Left ventricle myocardium inferior (tissue), 1 donor: ENCODE results near the gene VWF. TPM values are rescaled to one million over a fixed set of nuclear protein-coding genes. Genes with fewer than 3 reads are reported as not detected.

Experiments
- DNase-seq: peaks from one replicate; pipeline ENCODE4 v3.0.0-alpha.2; 2020
- H3K27ac ChIP-seq: fragments of 200-600 bp; replicated peaks from 2 replicates; pipeline ENCODE4 v1.8.0; 2021
- H3K27me3 ChIP-seq: fragments of 200-600 bp; 2 replicates; pipeline ENCODE4 v1.8.0; 2021; ENCODE audit warnings: low read depth
- H3K36me3 ChIP-seq: fragments of 200-600 bp; 2 replicates; pipeline ENCODE4 v1.8.0; 2021
- H3K4me1 ChIP-seq: fragments of 200-600 bp; 2 replicates; pipeline ENCODE4 v1.8.0; 2021
- H3K4me3 ChIP-seq: fragments of 200-600 bp; 2 replicates; pipeline ENCODE4 v1.8.0; 2021; ENCODE audit warnings: mild to moderate bottlenecking, moderate library complexity
- H3K9me3 ChIP-seq: fragments of 200-600 bp; replicated peaks from 2 replicates; pipeline ENCODE4 v1.8.0; 2021
- CTCF ChIP-seq: fragments of 200-600 bp; IDR thresholded peaks from 2 replicates; pipeline ENCODE4 v1.8.0; 2021; ENCODE audit warnings: antibody characterized with exemption, mild to moderate bottlenecking, borderline replicate concordance
- intact Hi-C: fragments of 100-400 bp; cut with micrococcal nuclease; formaldehyde crosslinking; loops from one replicate; pipeline ENCODE4 v1.11.0; 2022
- total RNA-seq: library from RNA; stranded (reverse); fragmentation: NEBNext Ultra II Directional; extraction: Animal tissue kit (Norgen Biotek cat#: 25700); gene quantifications from one replicate; pipeline ENCODE4 v1.2.1, GENCODE V29; 2021
- donor health status: DM: no; HTN: yes; CAD: no; lungs with severe emphysema.

Gene VWF
- total RNA-seq, 1 donor from 2014 or later = 250 TPM

GRCh38 chr12:6058481-6059161 is 65.8 kb downstream of the VWF start:
- Histone ChIP-seq H3K27ac (no peak overlapping the region), H3K36me3 (peaks cover 13% of the 10 kb centered on the region), H3K9me3 (no peaks in the 10 kb centered on the region), H3K27me3 (peaks cover 12% of the 10 kb centered on the region), H3K4me3 (no peak overlapping the region), H3K4me1 (peaks cover 43% of the 10 kb centered on the region)
- no peak for DNase-seq
- intact Hi-C loops = no loop called here
- TF ChIP-seq CTCF = no peak

- H3K36me3 ChIP-seq = peaks cover 14% of the 10 kb centered on the region
- TF ChIP-seq CTCF = no peak
- no peaks in the 10 kb centered on the region for H3K9me3 ChIP-seq
- peaks cover 12% of the 10 kb centered on the region for H3K27me3 ChIP-seq
- H3K27ac ChIP-seq = no peak overlapping the region
- H3K4me3 ChIP-seq = no peak overlapping the region
- intact Hi-C loops = no loop called here
- peaks cover 44% of the 10 kb centered on the region for H3K4me1 ChIP-seq
- DNase-seq = no peak
Measured at GRCh38 chr12:6057700-6058099, 66.8 kb downstream of the VWF start.

GRCh38 chr12:6056406-6057240 is 67.8 kb downstream of the VWF start:
- peak; percentile 39 for TF ChIP-seq CTCF
- Histone ChIP-seq H3K4me1 (peaks cover 34% of the 10 kb centered on the region), H3K27me3 (peaks cover 12% of the 10 kb centered on the region), H3K4me3 (peak overlapping the region; percentile 29), H3K36me3 (peaks cover 24% of the 10 kb centered on the region), H3K9me3 (no peaks in the 10 kb centered on the region), H3K27ac (peak overlapping the region; percentile 6)
- intact Hi-C loops = no loop called here
- no peak for DNase-seq

GRCh38 chr12:6053541-6053940 is 70.9 kb downstream of the VWF start:
- TF ChIP-seq CTCF = no peak
- H3K27me3 ChIP-seq = peaks cover 12% of the 10 kb centered on the region
- no peak for DNase-seq
- H3K4me3 ChIP-seq = no peak overlapping the region
- no peaks in the 10 kb centered on the region for H3K9me3 ChIP-seq
- peaks cover 32% of the 10 kb centered on the region for H3K4me1 ChIP-seq
- intact Hi-C loops = no loop called here
- H3K36me3 ChIP-seq = peaks cover 44% of the 10 kb centered on the region
- peak overlapping the region; percentile 32 for H3K27ac ChIP-seq

DNA sequence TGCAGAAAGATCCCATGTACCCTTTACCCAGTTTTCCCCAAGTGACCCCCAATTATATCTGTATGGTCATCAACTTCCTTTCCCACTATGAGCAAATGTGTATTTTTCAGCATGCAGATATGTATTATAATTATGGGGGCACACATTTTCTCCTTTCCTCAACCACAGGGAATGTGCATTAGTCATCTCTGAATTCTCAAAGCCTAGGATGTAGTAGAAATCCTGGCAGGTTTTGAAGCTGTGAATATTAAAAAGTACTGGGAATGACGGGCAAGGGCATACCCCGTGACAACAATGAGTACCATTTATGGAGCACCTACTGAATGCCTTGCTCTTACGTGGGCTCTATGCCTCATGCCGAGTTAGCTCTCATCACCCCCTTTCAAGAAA is 71.5 kb downstream of the VWF start:
- peaks cover 45% of the 10 kb centered on the region for H3K36me3 ChIP-seq
- TF ChIP-seq CTCF = no peak
- H3K27ac ChIP-seq = peak overlapping the region; percentile 32
- H3K9me3 ChIP-seq = no peaks in the 10 kb centered on the region
- intact Hi-C loops = no loop called here
- peaks cover 12% of the 10 kb centered on the region for H3K27me3 ChIP-seq
- H3K4me3 ChIP-seq = no peak overlapping the region
- H3K4me1 ChIP-seq = peaks cover 32% of the 10 kb centered on the region
- no peak for DNase-seq
